Activated CD8-positive, alpha-beta T cell treated with anti-CD3 and anti-CD28 coated beads, Interleukin-2, amount 10 ng/mL, durations not matched to agents 7 days and 5 days (primary cell): ENCODE results near the gene NOX5. TPM values are rescaled to one million over a fixed set of nuclear protein-coding genes. Genes with fewer than 3 reads are reported as not detected.

ENCODE experiments used
- ATAC-seq: fragments of 150-1000 bp; cut with Tn5 transposase; one replicate; pipeline ENCODE4 v1.10.0; 2021; ENCODE audit warnings: moderate library complexity
- CTCF ChIA-PET: fragments of 350-600 bp; sonication (Branson Sonifier 250); formaldehyde crosslinking; loops from one replicate; lab custom pipeline; 2021; ENCODE audit warnings: antibody characterized with exemption; lab: Charles Lee
- POLR2A ChIA-PET: fragments of 350-600 bp; sonication (Branson Sonifier 250); formaldehyde crosslinking; loops from one replicate; lab custom pipeline; 2021; ENCODE audit warnings: antibody characterized with exemption; lab: Charles Lee
- DNase-seq: peaks from one replicate; pipeline ENCODE4 v3.0.0-alpha.2; 2020
- H3K27ac Mint-ChIP-seq: one replicate; pipeline ENCODE4 v1.8.0; 2021; ENCODE audit warnings: mild to moderate bottlenecking, mixed read lengths
- H3K27me3 Mint-ChIP-seq: one replicate; pipeline ENCODE4 v1.8.0; 2021; ENCODE audit warnings: low read depth, mixed read lengths
- H3K36me3 Mint-ChIP-seq: one replicate; pipeline ENCODE4 v1.8.0; 2021; ENCODE audit warnings: low read depth, mixed read lengths
- H3K4me1 Mint-ChIP-seq: one replicate; pipeline ENCODE4 v1.8.0; 2021; ENCODE audit warnings: low read depth, mixed read lengths
- H3K4me3 Mint-ChIP-seq: one replicate; pipeline ENCODE4 v1.8.0; 2021; ENCODE audit warnings: mild to moderate bottlenecking, mixed read lengths
- H3K9me3 Mint-ChIP-seq: one replicate; pipeline ENCODE4 v1.8.0; 2022; ENCODE audit warnings: mixed read lengths; ENCODE audit not compliant: insufficient read depth
- total RNA-seq, 2 experiments: library from RNA; stranded (reverse); gene quantifications; one replicate each; pipeline ENCODE4 v1.2.3, GENCODE V29; 2021

The NOX5 gene
- total RNA-seq, 2 experiments from 2014 or later, result not detected

GRCh38 chr15:68983961-68984481 lies 30.5 kb upstream of the NOX5 start:
- Mint-ChIP-seq H3K27me3 (peaks cover 3% of the 10 kb centered on the region), H3K36me3 (no peaks in the 10 kb centered on the region), H3K4me3 (no peak overlapping the region), H3K4me1 (no peaks in the 10 kb centered on the region), H3K9me3 (no peaks in the 10 kb centered on the region), H3K27ac (no peak overlapping the region)
- POLR2A ChIA-PET, result no interaction called here
- ATAC-seq (no peak), DNase-seq (no peak)
- CTCF ChIA-PET, result no interaction called here

DNA sequence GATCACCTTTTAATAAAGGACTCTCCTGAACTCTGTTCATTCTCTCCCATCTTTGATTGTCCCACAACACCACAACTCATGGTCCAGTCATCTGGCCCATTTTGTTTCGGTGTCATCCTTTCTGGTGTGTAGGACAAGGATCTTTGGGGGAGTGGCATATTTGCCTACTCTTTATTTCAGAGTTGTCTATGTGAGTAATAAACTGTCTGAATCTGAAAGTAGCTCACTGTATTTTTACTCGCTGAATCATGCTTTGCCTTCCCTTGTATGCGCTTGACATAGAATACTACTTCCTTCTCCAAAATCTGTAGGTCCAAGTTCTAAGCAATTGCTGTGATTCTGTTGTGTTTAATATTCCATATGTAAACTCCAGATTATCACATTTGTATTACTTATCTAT lies 29.9 kb upstream of the NOX5 start:
- no peaks in the 10 kb centered on the region for H3K4me1 Mint-ChIP-seq
- H3K36me3 Mint-ChIP-seq, result no peaks in the 10 kb centered on the region
- H3K27ac Mint-ChIP-seq, result no peak overlapping the region
- CTCF ChIA-PET, result no interaction called here
- H3K9me3 Mint-ChIP-seq, result no peaks in the 10 kb centered on the region
- no peak overlapping the region for H3K4me3 Mint-ChIP-seq
- H3K27me3 Mint-ChIP-seq, result peaks cover 3% of the 10 kb centered on the region
- DNase-seq, result no peak
- POLR2A ChIA-PET, result no interaction called here
- no peak for ATAC-seq

GRCh38 chr15:68985361-68985891 lies 29.1 kb upstream of the NOX5 start:
- CTCF ChIA-PET, result no interaction called here

GRCh38 chr15:68986322-68986721 lies 28.2 kb upstream of the NOX5 start:
- H3K27me3 Mint-ChIP-seq, result peaks cover 3% of the 10 kb centered on the region

More at GRCh38 chr15:68985361-68985891, 29.1 kb upstream of the NOX5 start:
- Mint-ChIP-seq H3K4me1 (no peaks in the 10 kb centered on the region), H3K36me3 (no peaks in the 10 kb centered on the region), H3K4me3 (no peak overlapping the region), H3K9me3 (no peaks in the 10 kb centered on the region), H3K27me3 (peaks cover 3% of the 10 kb centered on the region), H3K27ac (no peak overlapping the region)
- DNase-seq (no peak), ATAC-seq (no peak)
- POLR2A ChIA-PET, result no interaction called here

GRCh38 chr15:68987120-68987519 lies 27.4 kb upstream of the NOX5 start:
- CTCF ChIA-PET, result interaction anchor here (1.3 kb wide), 1 partner anchor 45 kb away, joined by 3 read pairs; no protein-coding TSS in a partner anchor
- DNase-seq (no peak), ATAC-seq (no peak)
- POLR2A ChIA-PET, result no interaction called here
- H3K27me3 Mint-ChIP-seq, result peaks cover 3% of the 10 kb centered on the region
- no peak overlapping the region for H3K27ac Mint-ChIP-seq
- no peaks in the 10 kb centered on the region for H3K4me1 Mint-ChIP-seq
- no peak overlapping the region for H3K4me3 Mint-ChIP-seq
- H3K36me3 Mint-ChIP-seq, result no peaks in the 10 kb centered on the region
- no peaks in the 10 kb centered on the region for H3K9me3 Mint-ChIP-seq

More at GRCh38 chr15:68986322-68986721, 28.2 kb upstream of the NOX5 start:
- Mint-ChIP-seq H3K9me3 (no peaks in the 10 kb centered on the region), H3K4me3 (no peak overlapping the region), H3K27ac (no peak overlapping the region), H3K36me3 (no peaks in the 10 kb centered on the region), H3K4me1 (no peaks in the 10 kb centered on the region)
- POLR2A ChIA-PET, result no interaction called here
- ATAC-seq, result no peak
- DNase-seq, result no peak
- CTCF ChIA-PET, result interaction anchor here (1.3 kb wide), 1 partner anchor 45 kb away, joined by 3 read pairs; no protein-coding TSS in a partner anchor

DNA sequence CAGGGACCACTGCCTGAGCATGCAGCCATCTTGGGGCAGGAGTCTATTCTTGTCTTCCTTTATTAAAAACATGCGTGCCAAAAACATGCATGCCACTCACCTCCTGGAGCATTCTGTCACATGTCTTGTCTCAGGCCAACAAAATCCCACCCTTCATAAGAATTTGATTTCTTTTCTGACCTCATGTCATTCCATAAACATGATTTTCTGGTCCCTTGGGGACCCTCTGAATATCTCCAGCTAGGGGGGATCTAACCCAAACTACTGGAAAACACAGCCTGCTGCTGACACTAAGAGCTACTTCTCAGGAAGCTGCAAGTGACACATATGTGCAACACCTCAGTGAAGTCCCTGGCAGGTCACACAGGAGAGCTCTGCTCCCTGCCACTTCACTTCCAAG lies 26.8 kb upstream of the NOX5 start:
- Mint-ChIP-seq H3K9me3 (no peaks in the 10 kb centered on the region), H3K4me1 (no peaks in the 10 kb centered on the region), H3K27me3 (peaks cover 3% of the 10 kb centered on the region), H3K36me3 (no peaks in the 10 kb centered on the region), H3K27ac (no peak overlapping the region), H3K4me3 (no peak overlapping the region)
- ChIA-PET CTCF (interaction anchor here (1.3 kb wide), 1 partner anchor 44 kb away, joined by 3 read pairs; no protein-coding TSS in a partner anchor), POLR2A (no interaction called here)
- ATAC-seq (no peak), DNase-seq (no peak)

GRCh38 chr15:68989541-68990230 lies 24.8 kb upstream of the NOX5 start:
- H3K36me3 Mint-ChIP-seq, result no peaks in the 10 kb centered on the region
- H3K4me3 Mint-ChIP-seq, result no peak overlapping the region
- peaks cover 3% of the 10 kb centered on the region for H3K27me3 Mint-ChIP-seq
- DNase-seq (no peak), ATAC-seq (no peak)
- no peaks in the 10 kb centered on the region for H3K9me3 Mint-ChIP-seq
- CTCF ChIA-PET, result no interaction called here
- POLR2A ChIA-PET, result no interaction called here
- no peaks in the 10 kb centered on the region for H3K4me1 Mint-ChIP-seq
- H3K27ac Mint-ChIP-seq, result no peak overlapping the region

DNA sequence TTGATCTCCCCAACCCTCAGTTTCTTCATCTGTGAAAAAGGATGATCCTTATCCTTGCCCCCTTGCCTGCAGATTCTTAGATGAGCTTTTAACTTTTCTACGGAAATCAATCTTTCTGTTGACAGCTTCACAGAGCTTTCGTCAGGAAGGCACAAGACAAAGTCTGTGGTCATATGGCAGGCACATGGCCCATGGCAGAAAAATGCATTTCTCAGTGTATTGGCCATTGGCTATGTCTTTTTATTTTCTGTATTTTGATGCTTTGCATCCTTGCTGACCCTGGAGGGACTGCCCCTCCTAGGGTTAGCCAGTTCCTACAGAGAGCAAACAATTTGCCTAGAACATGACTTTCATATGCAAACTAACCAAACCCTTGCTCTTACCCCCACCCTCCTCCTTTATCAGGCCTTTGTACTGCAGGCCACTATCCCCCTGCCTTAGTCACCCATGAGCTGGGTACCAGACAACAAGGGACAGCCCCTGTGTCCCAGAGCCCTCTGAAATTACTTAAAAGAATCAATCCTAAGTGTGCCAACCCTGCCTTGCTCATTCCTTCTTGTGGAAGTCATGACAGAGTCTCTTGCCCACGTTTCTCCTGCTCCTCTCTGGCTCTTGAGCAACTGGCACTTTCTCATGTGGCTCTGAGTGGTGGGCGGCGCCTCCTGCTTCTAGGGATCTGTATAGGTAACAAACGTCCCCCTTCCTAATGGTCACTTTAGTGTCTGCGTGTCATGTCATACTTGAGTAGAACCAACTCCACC lies 24.1 kb upstream of the NOX5 start:
- ChIA-PET CTCF (no interaction called here), POLR2A (no interaction called here)
- DNase-seq, result no peak
- H3K36me3 Mint-ChIP-seq, result no peaks in the 10 kb centered on the region
- H3K27me3 Mint-ChIP-seq, result peaks cover 3% of the 10 kb centered on the region
- no peaks in the 10 kb centered on the region for H3K4me1 Mint-ChIP-seq
- H3K4me3 Mint-ChIP-seq, result no peak overlapping the region
- no peaks in the 10 kb centered on the region for H3K9me3 Mint-ChIP-seq
- ATAC-seq, result no peak
- H3K27ac Mint-ChIP-seq, result no peak overlapping the region

DNA sequence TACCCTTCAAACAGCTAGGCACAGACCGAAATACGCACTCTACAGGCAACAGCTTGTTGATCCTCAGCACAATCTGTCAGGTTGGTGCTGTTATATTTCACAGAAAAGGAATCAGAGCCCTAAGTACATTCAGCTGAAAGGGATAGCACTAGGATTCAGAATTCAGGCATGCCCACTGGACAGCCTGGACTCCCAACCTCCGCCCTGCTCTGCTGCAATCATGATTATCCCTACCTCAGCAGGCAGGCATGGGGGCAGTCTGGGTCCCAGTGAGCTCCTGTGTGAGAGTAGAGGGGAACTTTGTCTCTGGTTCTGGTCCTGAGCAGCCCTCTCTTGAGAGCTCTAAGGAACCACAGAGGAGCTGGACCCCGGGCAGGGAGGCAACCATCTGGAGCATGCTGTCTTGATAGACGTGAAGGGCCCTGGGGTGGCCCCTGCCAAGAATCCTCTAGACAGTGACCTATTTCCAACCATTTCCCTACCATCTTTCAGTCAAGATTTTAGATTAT lies 23.4 kb upstream of the NOX5 start:
- Mint-ChIP-seq H3K4me3 (no peak overlapping the region), H3K9me3 (no peaks in the 10 kb centered on the region), H3K27ac (no peak overlapping the region), H3K4me1 (no peaks in the 10 kb centered on the region), H3K36me3 (no peaks in the 10 kb centered on the region), H3K27me3 (peaks cover 3% of the 10 kb centered on the region)
- DNase-seq, result no peak
- CTCF ChIA-PET, result no interaction called here
- POLR2A ChIA-PET, result no interaction called here
- no peak for ATAC-seq

DNA sequence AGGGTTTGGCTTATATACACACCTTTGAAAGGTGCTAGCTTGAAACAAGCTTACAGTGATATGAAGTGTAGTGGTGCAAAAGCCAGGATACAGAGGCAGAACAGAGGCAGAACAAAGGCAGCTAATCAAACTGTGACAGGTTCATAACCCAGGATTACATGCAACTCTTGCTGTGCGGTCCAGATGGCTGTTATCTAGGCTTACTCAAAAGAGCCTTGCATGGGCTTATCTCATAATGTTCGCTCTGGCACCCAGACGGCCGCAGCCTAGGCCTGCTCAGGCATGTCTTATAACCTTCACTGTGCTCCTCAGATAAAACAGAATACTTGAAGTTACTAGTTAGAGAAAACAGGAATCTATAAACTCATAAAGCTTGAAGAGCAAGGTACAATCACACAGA lies 22.8 kb upstream of the NOX5 start:
- Mint-ChIP-seq H3K27me3 (peaks cover 3% of the 10 kb centered on the region), H3K4me3 (no peak overlapping the region), H3K4me1 (no peaks in the 10 kb centered on the region), H3K9me3 (no peaks in the 10 kb centered on the region), H3K27ac (no peak overlapping the region), H3K36me3 (no peaks in the 10 kb centered on the region)
- POLR2A ChIA-PET, result interaction anchor here (0.7 kb wide), 1 partner anchor 90 kb away, joined by 4 read pairs; no protein-coding TSS in a partner anchor
- ATAC-seq, result no peak
- no peak for DNase-seq
- CTCF ChIA-PET, result no interaction called here

DNA sequence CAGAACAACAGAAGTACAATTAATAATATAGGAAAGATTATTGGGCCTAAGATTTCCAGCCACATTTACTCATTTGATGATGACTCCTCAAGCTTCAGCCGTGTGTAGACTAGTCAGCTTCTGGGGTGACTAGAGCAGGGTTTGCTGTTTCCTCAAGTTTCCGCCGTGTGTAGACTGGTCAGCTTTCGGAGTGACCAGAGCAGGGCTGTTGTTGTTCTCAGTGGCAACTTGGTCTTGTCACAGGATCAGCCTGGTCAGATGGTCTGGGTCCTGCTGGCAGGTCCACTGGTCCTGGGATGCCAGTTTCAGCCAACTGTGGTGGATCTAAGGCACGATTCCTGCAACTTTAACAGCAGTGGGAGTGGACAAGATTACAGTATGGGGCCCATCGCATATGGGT lies 21.8 kb upstream of the NOX5 start:
- peak; percentile 3 for DNase-seq
- H3K9me3 Mint-ChIP-seq, result no peaks in the 10 kb centered on the region
- ChIA-PET POLR2A (no interaction called here), CTCF (no interaction called here)
- H3K4me1 Mint-ChIP-seq, result no peaks in the 10 kb centered on the region
- H3K4me3 Mint-ChIP-seq, result no peak overlapping the region
- no peak for ATAC-seq
- no peaks in the 10 kb centered on the region for H3K36me3 Mint-ChIP-seq
- H3K27ac Mint-ChIP-seq, result no peak overlapping the region
- H3K27me3 Mint-ChIP-seq, result peaks cover 3% of the 10 kb centered on the region

DNA sequence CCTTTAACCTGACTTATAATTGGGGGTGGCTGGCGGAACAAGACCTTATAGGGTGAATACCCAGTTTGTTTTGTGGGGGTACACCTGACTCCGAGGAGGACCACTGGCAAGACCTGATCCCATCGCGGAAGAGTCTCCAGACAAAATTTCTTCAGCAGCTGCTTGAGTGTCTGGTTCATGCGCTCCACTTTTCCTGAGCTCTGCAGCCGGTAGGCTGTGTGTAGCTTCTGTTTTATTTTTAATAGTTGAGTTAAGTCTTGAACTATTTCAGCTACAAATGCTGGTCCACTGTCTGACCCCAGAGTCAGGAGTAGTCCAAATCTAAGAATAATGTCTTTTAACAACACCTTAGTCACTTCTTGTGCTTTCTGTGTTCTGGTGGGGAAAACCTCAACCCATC lies 21.2 kb upstream of the NOX5 start:
- Mint-ChIP-seq H3K36me3 (no peaks in the 10 kb centered on the region), H3K27ac (no peak overlapping the region), H3K9me3 (no peaks in the 10 kb centered on the region), H3K4me1 (no peaks in the 10 kb centered on the region), H3K4me3 (no peak overlapping the region), H3K27me3 (peaks cover 3% of the 10 kb centered on the region)
- ChIA-PET CTCF (no interaction called here), POLR2A (no interaction called here)
- DNase-seq (no peak), ATAC-seq (no peak)
